GM23338 (cell line): ENCODE data around the gene KRT16.
"Not testable (repeated sequence)": the region's sequence is repeated elsewhere in the genome, so short reads cannot be mapped to it uniquely, and the experiment has no call there.

Experiments
- EZH2phosphoT487 ChIP-seq: fragments of 200-600 bp; sonication (generic); IDR thresholded peaks from one replicate; pipeline ENCODE4 v1.8.1; 2018; ENCODE audit warnings: antibody characterized with exemption; ENCODE audit not compliant: unreplicated experiment
- POLR2AphosphoS5 ChIP-seq: IDR thresholded peaks from 2 replicates; pipeline ENCODE4 v1.6.1; 2016; ENCODE audit warnings: antibody characterized with exemption, low read depth
- STAT1 ChIP-seq: IDR thresholded peaks from one replicate; pipeline ENCODE4 v1.6.1; 2016; ENCODE audit warnings: antibody characterized with exemption; ENCODE audit not compliant: unreplicated experiment
- TF ChIP-seq, protein P1 (sequence below): IDR thresholded peaks from one replicate; pipeline ENCODE4 v1.6.1; 2018; ENCODE audit warnings: antibody characterized with exemption; ENCODE audit not compliant: unreplicated experiment
- TF ChIP-seq, protein P2 (sequence below), 2 experiments: fragments of 200-600 bp in 1 of 2; sonication (generic) in 1 of 2; conservative IDR thresholded peaks; 2 replicates each; pipeline versions ENCODE4 v1.5.1 to v1.6.1; 2016 to 2017; ENCODE audit warnings: antibody characterized with exemption in 2 of 2, low read depth in 2 of 2, mild to moderate bottlenecking in 2 of 2, moderate library complexity in 1 of 2

DNA sequence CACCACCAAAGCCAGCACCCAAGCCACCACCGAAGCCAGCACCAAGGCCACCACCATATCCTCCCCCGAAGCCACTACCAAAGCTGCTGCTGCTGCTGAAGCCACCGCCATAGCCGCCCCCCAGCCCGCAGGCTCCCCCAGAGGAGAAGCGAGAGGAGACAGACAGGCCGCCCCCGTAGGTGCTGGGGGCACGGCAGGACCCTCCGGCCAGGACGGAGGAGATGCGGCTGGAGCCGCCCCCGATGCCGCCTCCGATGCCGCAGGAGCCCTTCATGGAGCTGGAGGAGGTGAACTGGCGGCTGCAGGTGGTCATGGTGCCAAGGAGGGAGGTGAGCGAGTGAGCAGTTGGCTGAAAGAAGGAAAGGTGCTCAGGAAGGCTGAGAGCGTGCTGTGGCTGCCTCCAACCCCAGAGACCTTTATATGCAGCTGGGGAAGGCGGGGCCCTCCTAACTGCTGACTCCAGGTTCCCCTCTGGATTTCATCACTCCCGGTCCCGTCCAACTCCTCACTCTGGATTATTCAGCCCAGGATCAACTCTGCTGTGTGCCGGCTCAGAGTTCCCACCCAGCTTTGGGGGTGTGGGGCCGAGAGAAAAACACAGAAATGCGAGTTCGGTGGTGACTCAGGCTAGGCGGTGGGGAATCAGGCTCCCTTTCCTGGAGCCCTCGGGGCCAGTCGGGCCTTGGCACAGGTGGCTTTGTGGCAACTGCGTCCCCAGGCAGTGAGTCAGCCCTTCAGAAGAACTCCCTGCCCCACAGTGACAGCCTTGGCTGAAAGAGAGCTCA, at the start of gene KRT16:
- TF ChIP-seq, protein P1, sequence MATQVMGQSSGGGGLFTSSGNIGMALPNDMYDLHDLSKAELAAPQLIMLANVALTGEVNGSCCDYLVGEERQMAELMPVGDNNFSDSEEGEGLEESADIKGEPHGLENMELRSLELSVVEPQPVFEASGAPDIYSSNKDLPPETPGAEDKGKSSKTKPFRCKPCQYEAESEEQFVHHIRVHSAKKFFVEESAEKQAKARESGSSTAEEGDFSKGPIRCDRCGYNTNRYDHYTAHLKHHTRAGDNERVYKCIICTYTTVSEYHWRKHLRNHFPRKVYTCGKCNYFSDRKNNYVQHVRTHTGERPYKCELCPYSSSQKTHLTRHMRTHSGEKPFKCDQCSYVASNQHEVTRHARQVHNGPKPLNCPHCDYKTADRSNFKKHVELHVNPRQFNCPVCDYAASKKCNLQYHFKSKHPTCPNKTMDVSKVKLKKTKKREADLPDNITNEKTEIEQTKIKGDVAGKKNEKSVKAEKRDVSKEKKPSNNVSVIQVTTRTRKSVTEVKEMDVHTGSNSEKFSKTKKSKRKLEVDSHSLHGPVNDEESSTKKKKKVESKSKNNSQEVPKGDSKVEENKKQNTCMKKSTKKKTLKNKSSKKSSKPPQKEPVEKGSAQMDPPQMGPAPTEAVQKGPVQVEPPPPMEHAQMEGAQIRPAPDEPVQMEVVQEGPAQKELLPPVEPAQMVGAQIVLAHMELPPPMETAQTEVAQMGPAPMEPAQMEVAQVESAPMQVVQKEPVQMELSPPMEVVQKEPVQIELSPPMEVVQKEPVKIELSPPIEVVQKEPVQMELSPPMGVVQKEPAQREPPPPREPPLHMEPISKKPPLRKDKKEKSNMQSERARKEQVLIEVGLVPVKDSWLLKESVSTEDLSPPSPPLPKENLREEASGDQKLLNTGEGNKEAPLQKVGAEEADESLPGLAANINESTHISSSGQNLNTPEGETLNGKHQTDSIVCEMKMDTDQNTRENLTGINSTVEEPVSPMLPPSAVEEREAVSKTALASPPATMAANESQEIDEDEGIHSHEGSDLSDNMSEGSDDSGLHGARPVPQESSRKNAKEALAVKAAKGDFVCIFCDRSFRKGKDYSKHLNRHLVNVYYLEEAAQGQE, result not testable (repeated sequence)
- not testable (repeated sequence) for TF ChIP-seq STAT1, POLR2AphosphoS5, EZH2phosphoT487
- TF ChIP-seq, protein P2, sequence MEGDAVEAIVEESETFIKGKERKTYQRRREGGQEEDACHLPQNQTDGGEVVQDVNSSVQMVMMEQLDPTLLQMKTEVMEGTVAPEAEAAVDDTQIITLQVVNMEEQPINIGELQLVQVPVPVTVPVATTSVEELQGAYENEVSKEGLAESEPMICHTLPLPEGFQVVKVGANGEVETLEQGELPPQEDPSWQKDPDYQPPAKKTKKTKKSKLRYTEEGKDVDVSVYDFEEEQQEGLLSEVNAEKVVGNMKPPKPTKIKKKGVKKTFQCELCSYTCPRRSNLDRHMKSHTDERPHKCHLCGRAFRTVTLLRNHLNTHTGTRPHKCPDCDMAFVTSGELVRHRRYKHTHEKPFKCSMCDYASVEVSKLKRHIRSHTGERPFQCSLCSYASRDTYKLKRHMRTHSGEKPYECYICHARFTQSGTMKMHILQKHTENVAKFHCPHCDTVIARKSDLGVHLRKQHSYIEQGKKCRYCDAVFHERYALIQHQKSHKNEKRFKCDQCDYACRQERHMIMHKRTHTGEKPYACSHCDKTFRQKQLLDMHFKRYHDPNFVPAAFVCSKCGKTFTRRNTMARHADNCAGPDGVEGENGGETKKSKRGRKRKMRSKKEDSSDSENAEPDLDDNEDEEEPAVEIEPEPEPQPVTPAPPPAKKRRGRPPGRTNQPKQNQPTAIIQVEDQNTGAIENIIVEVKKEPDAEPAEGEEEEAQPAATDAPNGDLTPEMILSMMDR (conservative IDR thresholded peaks at IDR 0.05; ENCODE audit: low read depth in 2 of 2), result not testable (repeated sequence)
